GM21447 (cell line): ENCODE data around the gene CWC27.
"Not testable (repeated sequence)": the region's sequence is repeated elsewhere in the genome, so short reads cannot be mapped to it uniquely, and the experiment has no call there.

Experiments
- ATAC-seq: cut with Tn5 transposase; IDR thresholded peaks from one replicate; pipeline ENCODE4 v1.9.1; 2021; ENCODE audit not compliant: unreplicated experiment

Gene CWC27

DNA sequence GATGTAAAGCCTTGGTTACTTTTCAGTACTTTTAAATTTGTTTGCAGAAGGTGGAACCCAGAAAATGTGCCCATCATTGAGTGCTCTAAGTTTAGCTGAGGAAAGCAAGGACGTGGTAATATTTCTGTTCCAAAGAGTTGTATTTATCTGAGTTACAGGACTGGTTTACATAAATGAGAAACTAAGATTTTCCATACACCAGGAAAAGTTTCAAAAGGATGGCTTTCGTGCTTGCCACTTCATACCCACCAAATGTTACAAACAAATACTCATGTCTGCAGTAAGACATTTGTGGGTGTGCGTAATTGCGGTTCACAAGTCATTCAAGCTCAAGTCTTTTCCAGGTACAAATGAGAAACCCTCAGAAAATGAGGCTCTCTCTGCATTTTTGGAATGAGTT is 68.1 kb downstream of the CWC27 start:
- no peak for ATAC-seq

- no peak for ATAC-seq
Observed at GRCh38 chr5:64838376-64838775, 69.6 kb downstream of the CWC27 start.

- no peak for ATAC-seq
Observed at GRCh38 chr5:64838803-64839202, 70.1 kb downstream of the CWC27 start.

DNA sequence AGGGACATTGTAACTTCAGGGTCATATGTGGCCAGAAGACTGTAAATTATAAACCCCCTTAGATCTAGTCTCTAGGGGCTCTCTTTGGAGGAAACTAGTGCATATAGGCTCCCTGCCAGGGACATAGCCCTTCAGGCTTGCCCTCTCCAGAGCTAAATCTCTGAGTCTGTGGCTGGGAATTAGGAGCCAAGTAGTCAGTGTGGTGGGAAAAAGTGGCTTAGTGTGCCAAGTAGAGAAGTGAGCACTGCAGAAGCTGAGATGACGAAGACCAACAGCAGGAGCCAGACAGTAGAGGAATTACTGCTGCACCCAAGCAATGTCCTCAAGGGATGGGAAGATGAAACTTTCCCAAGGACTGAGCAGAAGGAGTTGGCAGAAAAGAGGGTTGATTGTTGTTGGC is 71.2 kb downstream of the CWC27 start:
- no peak for ATAC-seq

- no peak for ATAC-seq
Observed at GRCh38 chr5:64840958-64841357, 72.2 kb downstream of the CWC27 start.

- ATAC-seq = no peak
Observed at GRCh38 chr5:64853777-64854176, 85.0 kb downstream of the CWC27 start.

DNA sequence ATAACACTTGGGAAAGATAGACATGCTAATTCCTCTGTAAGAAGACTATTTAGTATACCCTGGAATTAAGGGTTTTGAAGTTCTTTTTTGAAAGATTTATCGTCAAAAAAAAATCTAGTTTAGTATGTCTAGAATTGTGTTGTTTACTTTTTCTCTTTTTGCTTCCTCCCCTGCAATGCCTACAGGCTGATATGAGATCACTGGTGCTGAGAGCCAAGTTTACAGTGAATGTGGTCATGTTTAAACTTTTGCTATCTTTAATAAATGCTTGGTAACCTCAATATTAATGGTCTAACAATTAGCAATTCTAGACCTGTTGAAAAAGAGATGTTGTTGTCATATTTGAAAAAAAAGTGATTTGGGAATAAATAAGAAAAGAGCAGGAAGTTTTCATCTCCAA is 86.1 kb downstream of the CWC27 start:
- ATAC-seq = no peak

- ATAC-seq = no peak
Observed at GRCh38 chr5:64859881-64860280, 91.2 kb downstream of the CWC27 start.

- ATAC-seq = no peak
Observed at GRCh38 chr5:64861281-64861680, 92.6 kb downstream of the CWC27 start.

DNA sequence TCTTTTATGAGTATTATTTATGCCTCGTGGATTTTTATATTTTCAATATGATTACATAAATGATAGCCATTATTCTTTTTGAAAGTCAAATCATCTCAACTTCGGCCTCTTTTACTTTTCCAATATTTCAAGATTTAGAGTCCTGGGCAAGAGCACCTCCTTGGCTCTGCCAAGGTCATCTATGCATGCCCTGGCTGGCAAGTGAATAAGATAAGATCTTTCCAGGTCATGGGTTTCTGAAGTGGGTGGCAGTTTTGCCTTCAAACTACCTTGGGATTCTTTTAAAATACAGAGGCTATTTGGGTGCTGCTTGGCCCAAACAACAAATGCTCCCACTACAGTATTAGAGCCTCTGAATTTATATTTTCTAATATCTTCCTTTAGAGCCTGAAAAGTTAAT is 95.4 kb downstream of the CWC27 start:
- ATAC-seq = no peak

- no peak for ATAC-seq
Observed at GRCh38 chr5:64865662-64866061, 96.9 kb downstream of the CWC27 start.

DNA sequence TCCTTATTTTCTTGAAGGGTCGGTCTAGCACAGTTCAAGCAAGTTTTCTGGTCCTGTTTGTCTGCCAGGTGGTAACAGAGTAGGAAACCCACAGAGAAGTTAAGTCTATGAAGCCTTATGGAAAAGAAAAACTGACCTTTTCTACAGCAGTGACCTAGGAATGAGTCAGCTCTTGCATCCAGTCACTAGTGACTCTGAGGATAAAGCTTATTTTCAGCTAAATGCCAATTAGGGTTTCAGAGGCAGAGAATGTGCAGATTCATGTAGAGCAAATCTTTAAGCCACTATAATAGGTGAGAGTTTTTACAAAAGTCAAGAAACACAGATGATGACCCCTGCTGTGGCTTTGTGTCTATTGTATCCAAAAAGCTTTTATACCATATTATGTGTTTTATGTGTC is 100.7 kb downstream of the CWC27 start:
- no peak for ATAC-seq

DNA sequence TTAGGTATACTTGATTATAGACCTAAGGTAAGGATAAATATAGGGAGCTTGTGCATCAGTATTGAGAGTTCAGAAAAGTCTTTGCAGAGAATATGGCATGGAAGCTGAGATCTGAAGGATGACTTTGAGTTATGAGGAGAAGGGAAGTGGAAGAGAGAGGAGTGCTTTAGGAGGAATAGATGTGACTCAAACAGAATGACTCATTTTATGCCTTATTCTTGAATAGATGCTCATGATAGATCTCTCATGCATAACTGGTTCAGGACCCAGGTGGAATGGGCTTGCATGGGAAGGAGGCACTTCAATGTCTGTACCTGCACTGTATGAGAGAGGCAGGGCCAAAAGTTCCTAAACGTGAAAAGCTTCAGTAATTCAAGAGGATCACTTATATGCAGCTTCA is 103.3 kb downstream of the CWC27 start:
- ATAC-seq = no peak

- ATAC-seq = no peak
Observed at GRCh38 chr5:64873441-64873840, 104.7 kb downstream of the CWC27 start.

GRCh38 chr5:64874753-64875152 is 106.0 kb downstream of the CWC27 start:
- no peak for ATAC-seq

DNA sequence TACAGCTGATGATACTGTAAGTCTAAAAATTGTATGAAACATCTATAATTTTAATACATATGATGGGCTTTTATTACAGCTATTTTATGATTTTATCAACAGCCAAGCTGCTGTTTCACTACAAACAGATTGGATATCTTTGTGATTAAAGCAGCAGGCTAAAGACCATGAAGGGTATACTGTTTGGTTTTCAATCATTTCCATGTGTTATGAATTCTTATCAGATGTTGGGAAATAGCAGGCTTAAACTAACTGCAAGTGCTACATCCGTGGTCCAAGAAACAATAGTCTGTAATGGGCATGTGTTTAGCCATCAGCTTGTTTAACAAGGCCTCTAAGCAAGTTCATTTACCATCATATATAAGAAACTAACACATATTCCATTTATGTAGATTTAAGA is 107.5 kb downstream of the CWC27 start:
- no peak for ATAC-seq

DNA sequence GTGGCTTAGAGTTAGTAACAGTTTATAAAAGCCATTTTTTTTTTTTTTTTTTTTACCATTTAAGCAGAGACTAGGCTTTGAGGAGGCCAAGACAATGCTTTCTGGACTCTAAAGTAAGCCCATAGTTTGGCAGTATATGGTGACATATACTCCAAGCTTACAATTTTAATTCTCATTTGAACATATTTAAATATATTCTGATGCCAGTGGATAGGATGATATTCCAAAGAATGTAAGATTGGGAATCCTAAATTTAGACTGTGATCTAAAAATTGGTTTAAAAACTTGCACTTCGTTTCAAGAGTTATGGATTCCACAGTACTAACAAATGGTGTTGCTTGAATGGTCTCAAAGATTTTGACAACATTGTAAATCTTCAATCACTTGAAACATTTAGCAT is 112.1 kb downstream of the CWC27 start:
- no peak for ATAC-seq

- no peak for ATAC-seq
Observed at GRCh38 chr5:64883912-64884311, 115.2 kb downstream of the CWC27 start.

DNA sequence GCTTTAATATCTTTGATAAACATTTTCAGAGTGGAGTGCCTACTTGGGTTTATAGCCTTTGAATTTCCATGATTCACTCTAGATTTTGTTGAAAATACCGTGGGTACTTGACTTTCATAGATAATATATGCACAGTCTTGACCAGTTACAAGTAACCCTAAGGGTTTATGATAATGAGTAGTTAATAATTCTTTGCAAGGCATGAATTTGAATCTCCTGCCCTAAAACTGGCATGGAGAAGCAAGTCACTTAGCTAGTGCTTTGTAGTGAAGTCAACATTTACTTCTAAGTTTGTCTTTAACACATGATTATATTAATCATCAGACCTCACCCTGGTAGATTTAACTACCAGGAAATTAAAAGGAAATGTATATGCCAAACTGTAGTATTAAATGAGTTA is 115.8 kb downstream of the CWC27 start:
- no peak for ATAC-seq

- no peak for ATAC-seq
Observed at GRCh38 chr5:64887910-64888309, 119.2 kb downstream of the CWC27 start.

DNA sequence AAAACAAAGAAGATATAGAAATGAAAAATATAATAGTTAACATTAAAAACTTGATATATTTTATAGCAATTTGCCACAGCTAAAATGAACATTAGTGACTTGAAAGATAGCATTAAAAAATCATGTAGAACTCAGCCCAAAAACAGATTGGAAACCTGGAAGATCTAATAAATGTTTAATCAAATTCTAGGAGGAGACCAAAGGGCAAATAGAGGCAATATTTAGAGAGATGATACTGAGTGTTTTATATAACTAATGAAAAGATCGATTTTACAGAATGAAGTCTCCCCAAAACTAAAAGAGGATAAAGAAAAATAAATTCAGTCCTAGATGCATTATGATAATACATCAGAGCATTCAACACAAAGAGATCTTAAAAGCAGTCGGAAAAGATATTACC is 127.0 kb downstream of the CWC27 start:
- ATAC-seq = no peak

DNA sequence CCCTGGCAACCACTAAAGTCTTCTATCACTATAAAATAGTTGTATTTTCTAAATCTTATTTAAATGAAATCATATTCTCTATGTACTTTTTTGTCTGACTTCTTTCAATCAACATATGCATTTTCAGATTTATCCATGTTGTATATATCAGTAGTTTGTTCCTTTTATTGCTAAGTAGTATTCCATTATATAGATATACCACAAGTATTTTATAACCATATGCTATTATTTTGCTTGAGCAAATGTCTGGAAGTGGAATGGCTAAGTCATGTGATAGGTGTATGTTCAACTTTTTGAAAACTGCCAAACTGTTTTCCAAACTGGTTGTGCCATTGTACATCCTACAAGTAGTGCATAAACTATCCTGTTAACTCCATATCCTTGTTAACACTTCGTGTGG is 131.1 kb downstream of the CWC27 start:
- ATAC-seq = no peak

GRCh38 chr5:64900618-64901017 is 131.9 kb downstream of the CWC27 start:
- no peak for ATAC-seq

- ATAC-seq = not testable (repeated sequence)
Observed at GRCh38 chr5:64907399-64907798, 138.7 kb downstream of the CWC27 start.
